Stimulated activated CD4-positive, alpha-beta T cell treated with anti-CD3 and anti-CD28 coated beads, Interleukin-4, amount 100 ng/mL, for 1 hour (primary cell): ENCODE results near the gene RGSL1.

Source experiments
- DNase-seq: peaks from one replicate; pipeline ENCODE4 v3.0.0-alpha.2; 2020

The RGSL1 gene

GRCh38 chr1:182552527-182552926, 102.6 kb downstream of the RGSL1 start:
- DNase-seq: no peak

- DNase-seq: no peak
These were observed 105.5 kb downstream of the RGSL1 start for GRCh38 chr1:182555493-182555892.

- no peak for DNase-seq
These were observed 106.3 kb downstream of the RGSL1 start for GRCh38 chr1:182556279-182556678.

DNA sequence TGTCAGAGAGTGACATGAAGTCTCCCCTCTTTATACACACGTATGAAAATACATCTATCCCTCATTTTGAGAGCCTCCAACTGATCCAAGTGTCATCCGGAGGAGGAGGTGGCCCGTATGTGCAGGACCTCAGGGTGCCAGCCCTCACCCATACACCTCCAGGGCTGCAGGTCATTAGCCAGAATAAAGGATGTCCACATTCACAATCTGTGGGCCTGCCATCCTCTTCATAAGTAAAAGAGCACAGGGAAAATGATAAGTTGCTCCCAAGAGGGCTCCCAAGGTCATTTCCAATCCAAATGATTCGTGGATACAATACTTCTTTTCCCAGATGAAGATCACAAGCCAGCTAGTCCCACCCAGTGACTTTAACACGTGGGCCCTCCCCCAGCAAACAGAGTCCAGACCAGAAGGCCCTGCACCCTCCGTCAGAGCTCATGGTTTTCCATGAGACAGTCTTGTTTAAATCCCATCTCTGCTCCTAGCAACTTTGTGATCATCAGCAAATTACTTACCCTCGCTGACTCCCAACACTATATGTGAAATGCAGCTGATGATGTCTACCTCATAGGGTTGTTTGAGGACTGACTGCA, 110.5 kb downstream of the RGSL1 start:
- no peak for DNase-seq

- no peak for DNase-seq
These were observed 111.5 kb downstream of the RGSL1 start for GRCh38 chr1:182561456-182561855.

GRCh38 chr1:182563095-182563494, 113.1 kb downstream of the RGSL1 start:
- DNase-seq: no peak

- no peak for DNase-seq
These were observed 114.6 kb downstream of the RGSL1 start for GRCh38 chr1:182564406-182565004.

GRCh38 chr1:182565537-182565936, 115.6 kb downstream of the RGSL1 start:
- DNase-seq: no peak

DNA sequence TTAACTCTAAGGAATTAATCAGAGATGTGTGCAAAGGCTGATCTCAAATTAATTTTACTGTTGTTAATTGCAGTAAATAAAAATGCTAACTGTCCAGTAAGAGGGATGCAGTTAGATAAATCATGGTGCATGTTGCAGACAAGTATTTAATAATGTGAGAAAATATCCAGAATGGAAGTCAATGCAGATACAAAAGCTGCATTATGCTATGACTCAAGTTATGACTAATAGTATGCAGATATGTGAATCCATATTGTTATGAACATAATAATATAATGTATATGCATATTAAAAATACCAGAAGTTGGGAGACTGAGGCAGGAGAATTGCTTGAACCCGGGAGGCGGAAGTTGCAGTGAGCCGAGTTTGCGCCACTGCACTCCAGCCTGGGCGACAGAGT, 117.7 kb downstream of the RGSL1 start:
- DNase-seq: no peak

DNA sequence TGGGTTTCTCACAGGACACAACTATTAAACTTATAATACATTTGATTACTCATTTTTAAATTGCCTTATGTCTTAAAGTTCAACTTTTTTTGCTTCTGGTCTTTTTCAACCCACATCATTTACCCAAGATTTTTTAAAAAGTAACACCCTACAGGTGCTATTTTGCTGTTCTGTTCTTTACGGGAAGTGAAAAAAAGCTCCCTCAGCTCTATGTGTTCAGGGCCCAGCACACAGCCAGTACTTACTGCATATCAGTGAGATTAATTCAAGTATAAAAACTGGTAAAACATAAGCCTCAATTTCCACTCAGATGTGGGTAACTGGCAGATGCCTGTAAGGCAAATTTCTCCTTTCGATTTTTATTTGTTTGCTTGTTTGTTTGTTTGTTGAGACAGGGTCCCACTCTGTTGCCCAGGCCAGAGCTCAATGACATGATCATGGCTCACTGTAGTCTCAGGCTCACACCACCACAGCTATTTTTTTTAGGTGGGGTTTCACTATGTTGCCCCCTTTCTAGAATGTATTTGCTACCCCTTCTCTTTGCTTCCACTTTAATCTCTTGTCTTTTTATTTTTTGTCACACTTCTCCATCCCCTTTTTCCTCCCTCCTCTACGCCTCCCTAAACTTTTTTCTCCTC, 118.8 kb downstream of the RGSL1 start:
- no peak for DNase-seq

DNA sequence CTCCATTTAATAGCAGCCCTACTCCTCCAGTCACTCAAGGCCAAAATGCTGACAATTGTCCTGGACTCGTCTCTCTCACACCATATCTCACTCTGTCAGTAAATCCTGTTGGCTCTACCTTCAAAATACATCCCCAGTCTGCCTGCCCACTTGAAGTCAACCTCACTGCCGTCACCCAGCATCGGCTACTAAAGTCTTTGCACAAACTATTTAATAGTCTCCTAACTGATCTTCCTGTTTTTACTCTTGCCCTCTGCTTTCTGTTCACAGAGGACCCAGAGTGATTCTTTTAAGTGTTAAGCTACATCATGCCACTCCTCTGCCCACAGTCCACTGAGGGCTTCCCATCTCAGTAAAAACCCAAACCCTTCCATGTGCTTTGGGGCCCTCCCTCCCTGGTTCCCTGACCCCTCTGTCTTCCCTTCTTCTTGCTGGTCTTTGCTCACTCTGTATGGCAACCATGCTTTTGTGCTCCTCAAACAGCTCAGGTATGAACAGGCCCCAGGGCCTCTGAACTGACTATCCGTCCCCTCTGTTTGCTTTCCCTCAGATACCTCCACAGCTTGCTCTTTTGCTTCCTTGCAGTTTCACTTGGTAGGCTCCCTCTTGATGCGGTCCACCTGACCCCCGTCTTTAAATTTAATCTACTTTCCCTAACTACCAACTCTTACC, 120.1 kb downstream of the RGSL1 start:
- no peak for DNase-seq

GRCh38 chr1:182570611-182570970, 120.6 kb downstream of the RGSL1 start:
- no peak for DNase-seq

DNA sequence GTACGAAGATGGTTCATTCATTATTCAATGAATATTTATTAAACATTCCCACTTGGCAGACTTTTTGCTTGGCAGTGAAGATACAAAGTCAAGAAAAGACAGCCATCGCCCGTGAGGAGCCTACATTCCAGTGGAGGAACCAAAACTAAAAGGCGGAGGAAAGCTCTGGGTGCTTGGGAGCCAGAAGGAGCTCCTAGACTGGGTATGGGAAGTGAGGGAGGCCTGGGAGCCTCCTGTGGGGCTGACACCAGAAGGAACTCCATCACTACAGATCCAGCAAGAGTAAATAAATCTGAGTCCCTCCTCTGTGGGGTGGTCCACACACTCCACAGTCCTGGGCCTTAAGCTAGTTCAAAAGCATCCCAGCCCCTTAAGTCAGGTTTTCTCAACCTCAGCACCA, 124.2 kb downstream of the RGSL1 start:
- DNase-seq: no peak

GRCh38 chr1:182575540-182576149, 125.7 kb downstream of the RGSL1 start:
- no peak for DNase-seq

GRCh38 chr1:182580736-182581135, 130.8 kb downstream of the RGSL1 start:
- no peak for DNase-seq

DNA sequence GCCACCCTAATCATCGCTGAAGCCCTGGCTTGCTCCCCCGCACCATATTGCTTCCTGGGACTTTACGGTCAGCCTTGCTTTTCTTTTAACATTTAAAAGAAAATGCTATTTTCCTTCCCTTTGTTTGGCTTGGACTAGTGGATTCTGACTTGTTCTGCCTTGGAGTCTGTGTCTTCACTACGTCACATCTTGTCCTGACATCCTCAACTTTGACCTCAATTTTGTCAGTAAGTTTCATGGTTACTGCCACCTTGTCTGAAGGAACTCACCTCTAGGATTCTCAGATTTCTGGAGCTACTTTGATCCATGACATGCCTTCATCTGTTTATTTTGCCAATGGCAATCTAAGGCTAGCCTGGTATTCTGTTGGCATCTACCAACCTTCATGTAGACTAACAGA, 134.8 kb downstream of the RGSL1 start:
- DNase-seq: no peak

- no peak for DNase-seq
These were observed 136.4 kb downstream of the RGSL1 start for GRCh38 chr1:182586380-182586779.

GRCh38 chr1:182587093-182587492, 137.1 kb downstream of the RGSL1 start:
- no peak for DNase-seq

DNA sequence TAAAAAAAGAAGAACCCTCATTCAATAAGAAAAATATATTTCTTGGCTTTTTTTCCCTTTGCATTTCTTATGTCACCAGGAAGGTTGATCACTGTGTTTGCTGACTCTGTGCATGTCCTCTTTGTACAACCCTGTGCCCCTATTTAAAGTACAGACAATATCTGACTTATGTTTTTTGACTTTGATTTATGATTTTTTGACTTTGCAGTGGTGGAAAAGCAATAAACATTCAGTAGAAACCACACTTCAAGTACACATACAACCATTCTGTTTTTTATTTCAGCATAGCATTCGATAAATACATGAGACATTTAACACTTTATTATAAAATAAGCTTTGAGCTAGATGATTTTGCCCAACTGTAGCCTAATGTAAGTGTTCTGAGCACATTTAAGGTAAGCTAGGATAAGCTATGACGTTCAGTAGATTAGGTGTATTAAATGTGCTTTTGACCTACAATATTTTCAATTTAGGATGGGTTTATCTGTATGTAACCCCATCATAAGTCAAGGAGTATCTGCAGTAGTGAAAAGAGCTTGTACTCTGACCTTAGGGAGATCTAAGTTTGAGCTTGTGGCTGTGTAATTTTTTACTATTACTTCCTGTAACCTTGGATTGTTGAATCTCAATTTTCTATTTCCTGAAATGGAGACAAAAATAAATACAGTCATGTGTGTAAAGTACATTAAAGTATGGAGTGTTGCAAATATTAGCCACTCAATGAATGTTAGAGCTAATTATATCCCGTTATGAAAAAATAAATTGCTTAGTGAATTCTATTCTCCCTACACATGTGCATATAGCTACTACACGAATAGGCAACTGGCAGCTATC, 137.9 kb downstream of the RGSL1 start:
- no peak for DNase-seq

GRCh38 chr1:182588500-182589396, 138.8 kb downstream of the RGSL1 start, which contains the start of gene RNASEL:
Gene RNASEL (minus strand): TSS chr1:182589256. CDS start chr1:182586806, 2,450 bp downstream.
- DNase-seq: peak; percentile 62

- no peak for DNase-seq
These were observed 139.6 kb downstream of the RGSL1 start for GRCh38 chr1:182589520-182589919.

DNA sequence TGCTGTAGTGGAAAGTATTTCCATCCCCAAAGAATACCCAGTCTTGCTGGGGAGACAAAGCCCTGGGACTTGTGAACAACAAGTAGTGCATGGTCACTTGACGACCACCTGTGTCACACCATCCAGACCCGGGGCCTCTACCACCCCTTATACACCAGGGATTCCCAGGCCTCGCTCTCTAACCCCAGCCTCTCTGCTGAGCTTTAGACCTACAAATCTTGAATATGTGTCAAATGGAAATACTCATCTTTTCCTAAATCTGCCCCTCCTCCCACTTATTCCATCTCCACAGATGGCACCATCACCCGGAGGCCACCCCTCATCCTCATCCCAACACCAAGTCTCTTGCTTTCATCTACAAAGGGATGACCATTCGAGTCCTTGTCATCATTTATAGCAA, 140.0 kb downstream of the RGSL1 start:
- no peak for DNase-seq
